Psoas muscle (tissue), 8 donors: Measurements from ENCODE around the gene GPR180. TPM values are rescaled to one million over a fixed set of nuclear protein-coding genes. Genes with fewer than 3 reads are reported as not detected.
A peak's percentile ranks its signal among the peaks of the same experiment; 100 is the strongest.

Source experiments
- ATAC-seq, 4 donors: fragments of 200-7000 bp; cut with Tn5 transposase; one replicate each; pipeline ENCODE4 v1.9.1; 2020; ENCODE audit warnings: moderate library complexity in 3 of 4, mild to moderate bottlenecking in 2 of 4
- DNase-seq, 2 donors: peaks; one replicate each; pipeline ENCODE4 v3.0.0-alpha.2; 2020
- H3K27ac ChIP-seq: fragments of 200-600 bp; one replicate; pipeline ENCODE4 v1.8.0; 2022
- H3K27me3 ChIP-seq, 3 donors: fragments of 200-600 bp in 1 of 3; one replicate each; pipeline versions ENCODE4 v1.6.1 to v1.8.0; 2013 to 2022; ENCODE audit warnings: low read length in 2 of 3, mild to moderate bottlenecking in 2 of 3, moderate library complexity in 1 of 3; ENCODE audit not compliant: insufficient read depth in 3 of 3
- H3K36me3 ChIP-seq, 2 donors: fragments of 200-600 bp in 1 of 2; one replicate each; pipeline versions ENCODE4 v1.6.1 to v1.8.0; 2013 to 2022; ENCODE audit warnings: low read depth in 1 of 2, mild to moderate bottlenecking in 1 of 2, moderate library complexity in 1 of 2; ENCODE audit not compliant: insufficient read depth in 1 of 2
- H3K4me1 ChIP-seq: fragments of 200-600 bp; one replicate; pipeline ENCODE4 v1.8.0; 2022
- H3K4me3 ChIP-seq: fragments of 200-600 bp; one replicate; pipeline ENCODE4 v1.8.0; 2022; ENCODE audit warnings: mild to moderate bottlenecking
- H3K9me3 ChIP-seq: fragments of 200-600 bp; one replicate; pipeline ENCODE4 v1.8.0; 2022
- CTCF ChIP-seq: fragments of 200-600 bp; IDR thresholded peaks from one replicate; pipeline ENCODE4 v1.8.0; 2022; ENCODE audit warnings: antibody characterized with exemption
- WGBS, 3 donors: extraction: QIAGEN DNeasy Blood & Tissue Kit; methylation state at CpG; one replicate each; pipeline versions ENCODE4 v1.1.6 to v1.1.7; 2013; 5-methylcytosine and 5-hydroxymethylcytosine counted together
- intact Hi-C, 2 donors: fragments of 100-400 bp; cut with DNase I; formaldehyde crosslinking; loops; one replicate each; pipeline versions ENCODE4 v1.11.0 to v1.14.2; 2022
- polyA plus RNA-seq, 3 donors: library from polyadenylated mRNA; stranded (reverse); fragments of 200-250 nt; gene quantifications; one replicate each; pipeline ENCODE4 v1.2.3, GENCODE V29; 2013
- total RNA-seq, 4 donors: library from RNA; stranded (reverse); fragmentation: NEBNext Ultra II Directional in 2 of 4; extraction: Animal tissue kit (Norgen Biotek cat#: 25700) in 2 of 4; gene quantifications; one replicate each; pipeline versions ENCODE4 v1.2.1 to v1.2.4, GENCODE V29; 2021 to 2023
- donor health status: healthy with polysubstance abuse.
- donor health status: DM: no; HTN: no; CAD: no; lungs with moderate emphysema.
- donor health status: Bipolar disorder and iron deficiency.
- donor health status: healthy.
- donor health status: DM: yes; HTN: yes; CAD: no.
- donor health status: DM: no; HTN: no; CAD: no.
- donor health status: DM: no; HTN: no; CAD: no.
- donor health status: DM: yes; HTN: yes; CAD: no.

Gene GPR180
- total and polyA plus RNA-seq, 7 donors: 1.6 to 4.2 (median 4.0) TPM

DNA sequence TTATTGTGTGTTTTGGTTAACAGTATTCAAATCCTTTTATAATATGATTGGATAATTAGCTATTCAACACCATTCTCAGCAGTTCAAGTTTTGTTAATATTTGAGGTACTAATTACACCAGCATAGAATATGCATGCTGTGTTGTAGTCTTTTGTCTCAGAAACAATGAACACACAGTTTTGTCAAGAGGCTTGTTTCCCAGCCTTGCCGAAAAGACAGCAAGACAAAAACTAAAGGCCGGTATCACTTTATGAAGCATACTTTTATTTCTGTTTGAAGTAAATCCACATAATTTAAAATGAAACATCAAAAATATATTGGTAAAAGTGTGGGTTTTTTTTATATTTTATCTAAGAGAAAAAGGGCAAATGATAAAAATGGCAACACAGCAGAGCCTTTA, 7.5 kb downstream of the GPR180 start:
- intact Hi-C loops: no loop called here
- ATAC-seq: no peak
- no peak overlapping the region for H3K27ac ChIP-seq

DNA sequence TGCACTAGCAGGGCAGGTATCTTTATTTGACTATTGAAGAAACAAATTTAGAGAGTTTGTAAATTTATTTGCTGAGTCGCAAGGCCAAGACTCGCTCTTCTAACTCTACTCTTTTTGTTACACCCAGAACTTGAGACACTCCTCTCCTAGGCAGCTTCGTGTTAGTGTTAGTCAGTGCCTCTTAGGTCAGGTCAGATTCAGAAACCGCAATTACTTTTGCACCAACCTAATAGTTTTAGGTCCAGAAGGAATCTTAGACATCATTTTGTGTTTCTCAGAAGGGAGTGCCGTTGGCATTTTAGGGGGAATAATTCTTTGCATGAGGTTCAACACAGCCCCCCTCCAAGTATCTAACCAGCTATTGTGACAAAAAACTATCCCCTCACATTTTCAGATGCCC, 8.8 kb downstream of the GPR180 start:
- 92 to 95% (median 93%) methylated on average over 5 of the region's 5 CpGs for WGBS, 3 donors
- Histone ChIP-seq H3K36me3 (peaks cover 9 to 15% of the 10 kb centered on the region in 2 donors), H3K27ac (no peak overlapping the region), H3K27me3 (no peaks in the 10 kb centered on the region), H3K4me3 (no peak overlapping the region), H3K9me3 (no peaks in the 10 kb centered on the region), H3K4me1 (no peaks in the 10 kb centered on the region)
- ATAC-seq: no peak
- DNase-seq: no peak
- intact Hi-C loops: no loop called here
- no peak for TF ChIP-seq CTCF

More for the DNA sequence above, 7.5 kb downstream of the GPR180 start:
- Histone ChIP-seq H3K36me3 (peaks cover 6 to 16% of the 10 kb centered on the region in 2 donors), H3K27me3 (no peaks in the 10 kb centered on the region), H3K4me3 (no peak overlapping the region), H3K9me3 (no peaks in the 10 kb centered on the region), H3K4me1 (no peaks in the 10 kb centered on the region)
- WGBS, 3 donors: 88 to 93% (median 88%) methylated on average over 2 of the region's 2 CpGs
- no peak for DNase-seq
- no peak for TF ChIP-seq CTCF

- DNase-seq (no peak), ATAC-seq (no peak)
- H3K4me1 ChIP-seq: no peaks in the 10 kb centered on the region
- H3K27ac ChIP-seq: no peak overlapping the region
- peaks cover 0 to 7% of the 10 kb centered on the region in 2 donors for H3K36me3 ChIP-seq
- no peak for TF ChIP-seq CTCF
- no peaks in the 10 kb centered on the region for H3K27me3 ChIP-seq
- H3K9me3 ChIP-seq: no peaks in the 10 kb centered on the region
- H3K4me3 ChIP-seq: no peak overlapping the region
- intact Hi-C loops: no loop called here
- WGBS, 3 donors: 42 to 46% (median 44%) methylated on average over 4 of the region's 4 CpGs
These were observed 10.4 kb downstream of the GPR180 start for GRCh38 chr13:94612050-94612449.

GRCh38 chr13:94613051-94613450, 11.4 kb downstream of the GPR180 start:
- intact Hi-C loops: no loop called here
- Histone ChIP-seq H3K36me3 (peaks cover 0 to 7% of the 10 kb centered on the region in 2 donors), H3K4me1 (no peaks in the 10 kb centered on the region), H3K27me3 (no peaks in the 10 kb centered on the region), H3K4me3 (no peak overlapping the region), H3K9me3 (no peaks in the 10 kb centered on the region), H3K27ac (no peak overlapping the region)
- no peak for ATAC-seq
- no peak for DNase-seq
- TF ChIP-seq CTCF: no peak

DNA sequence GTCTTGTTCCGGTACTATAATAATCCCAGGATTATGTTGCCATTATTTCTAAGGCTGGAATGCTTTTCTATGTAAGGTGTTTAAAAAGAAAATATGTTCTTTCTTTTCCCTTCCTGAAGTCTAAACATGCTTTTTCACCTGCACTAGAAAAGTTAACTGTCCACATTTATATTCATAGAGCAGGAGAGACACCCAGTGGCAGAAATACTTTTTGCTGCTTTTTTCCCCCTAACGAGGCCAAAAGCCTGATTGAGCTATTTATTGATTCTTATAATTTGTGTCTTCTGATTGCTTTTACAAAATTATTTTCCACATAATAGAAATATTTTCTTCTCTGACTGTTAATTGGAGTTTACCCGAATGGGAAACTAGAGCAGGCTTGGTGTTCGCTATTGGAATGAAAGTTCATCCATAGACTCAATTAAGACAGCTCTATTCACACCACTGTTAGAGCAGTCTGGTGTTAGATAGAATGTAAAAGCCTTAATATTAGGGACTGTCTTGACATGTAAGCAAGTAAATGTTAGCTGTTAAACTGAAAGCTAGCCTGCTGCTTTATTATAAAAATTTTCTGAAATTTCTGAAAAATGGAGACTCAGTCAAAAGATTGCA, 15.8 kb downstream of the GPR180 start:
- no peak overlapping the region for H3K27ac ChIP-seq
- H3K4me3 ChIP-seq: no peak overlapping the region
- WGBS, 3 donors: 60 to 61% (median 60%) methylated on average over 4 of the region's 4 CpGs
- peaks cover 3 to 13% of the 10 kb centered on the region in 2 donors for H3K36me3 ChIP-seq
- TF ChIP-seq CTCF: peak; percentile 66
- peak in 2 of 4 donors; percentile 59 to 77 for ATAC-seq
- intact Hi-C loops: loop anchor here in 1 of 2 donors (5.0 kb wide), 1 partner anchor 185 kb away; no protein-coding TSS in a partner anchor
- no peaks in the 10 kb centered on the region for H3K27me3 ChIP-seq
- H3K4me1 ChIP-seq: no peaks in the 10 kb centered on the region
- no peaks in the 10 kb centered on the region for H3K9me3 ChIP-seq
- DNase-seq: no peak
